HCT116 (cell line): ENCODE results near the gene BAIAP2L2. TPM values are rescaled to one million over a fixed set of nuclear protein-coding genes. Genes with fewer than 3 reads are reported as not detected.

Source experiments
- ATAC-seq: fragments of 200-7000 bp; cut with Tn5 transposase; 2 replicates; pipeline ENCODE4 v1.9.1; 2020; ENCODE audit warnings: mild to moderate bottlenecking, moderate library complexity
- BruUV-seq: library from RNA; stranded (reverse); fragments of 400-500 nt; replicated peaks from 2 replicates; lab custom pipeline; 2021; lab: Mats Ljungman, UMichigan
- CTCF ChIA-PET: fragments of 300-600 bp; sonication (Branson Sonifier 250); formaldehyde crosslinking; loops from one replicate; lab custom pipeline; 2021; ENCODE audit warnings: antibody characterized with exemption; lab: Charles Lee
- POLR2A ChIA-PET: fragments of 300-600, 350-600 bp; sonication (Branson Sonifier 250); formaldehyde crosslinking; loops from one replicate; lab custom pipeline; 2021; ENCODE audit warnings: antibody characterized with exemption; lab: Charles Lee
- RAD21 ChIA-PET, 2 experiments: fragments of 300-600 bp; sonication (Branson Sonifier 250); formaldehyde crosslinking; loops; one replicate each; lab custom pipeline; 2023; ENCODE audit warnings: low total read pairs in 2 of 2; ENCODE audit not compliant: uncharacterized antibody in 2 of 2, unreplicated experiment in 2 of 2, low non-redundant PET in 1 of 2; lab: Charles Lee
- DNase-seq: peaks from one replicate; pipeline ENCODE4 v3.0.0-alpha.2; 2010; ENCODE audit warnings: low read depth, low spot score
- H2AFZ ChIP-seq: fragments of 200-600 bp; shearing (Covaris generic), sonication (generic); 2 replicates; pipeline ENCODE4 v1.6.1; 2017; ENCODE audit warnings: low read depth, mixed run types, mixed read lengths, antibody characterized with exemption, low read length; ENCODE audit not compliant: poor library complexity, severe bottlenecking
- H3K27ac ChIP-seq: 2 replicates; pipeline ENCODE4 v1.5.1; 2012; ENCODE audit warnings: low read depth, low read length
- H3K27me3 ChIP-seq: fragments of 200-600 bp; sonication (generic); 2 replicates; pipeline ENCODE4 v1.6.1; 2016; ENCODE audit warnings: mixed run types, low read length, mixed read lengths; ENCODE audit not compliant: insufficient read depth
- H3K36me3 ChIP-seq, 2 experiments: fragments of 200-500 bp in 1 of 2; fragments of 200-600 bp in 1 of 2; sonication (Bioruptor generic) in 1 of 2; sonication (generic) in 1 of 2; 2 replicates each; pipeline versions ENCODE4 v1.5.1 to v1.6.1; 2014 to 2016; ENCODE audit warnings: low read length in 2 of 2, inconsistent platforms in 1 of 2, mixed read lengths in 1 of 2, mixed run types in 1 of 2; ENCODE audit not compliant: insufficient read depth in 2 of 2, control insufficient read depth in 1 of 2
- H3K4me1 ChIP-seq, 2 experiments: fragments of 200-600 bp in 1 of 2; sonication (generic) in 1 of 2; 2 replicates each; pipeline versions ENCODE4 v1.5.1 to v1.6.1; 2012 to 2017; ENCODE audit warnings: low read length in 2 of 2, inconsistent platforms in 1 of 2, mild to moderate bottlenecking in 1 of 2, mixed read lengths in 1 of 2, mixed run types in 1 of 2, moderate library complexity in 1 of 2; ENCODE audit not compliant: insufficient read depth in 2 of 2, control insufficient read depth in 1 of 2
- H3K4me2 ChIP-seq: fragments of 200-600 bp; sonication (generic); 2 replicates; pipeline ENCODE4 v1.6.1; 2017; ENCODE audit warnings: mixed run types, low read length, mixed read lengths
- H3K4me3 ChIP-seq, 2 experiments: fragments of 200-600 bp in 1 of 2; sonication (generic) in 1 of 2; replicated peaks in 1 of 2; 2 replicates each; pipeline ENCODE4 v1.5.1; 2011 to 2016; ENCODE audit warnings: low read length in 2 of 2, control low read depth in 1 of 2, low read depth in 1 of 2, mild to moderate bottlenecking in 1 of 2, mixed read lengths in 1 of 2, mixed run types in 1 of 2
- H3K79me2 ChIP-seq: fragments of 200-600 bp; sonication (generic); 2 replicates; pipeline ENCODE4 v1.6.1; 2017; ENCODE audit warnings: mild to moderate bottlenecking, mixed run types, low read length, moderate library complexity, mixed read lengths; ENCODE audit not compliant: insufficient read depth
- H3K9ac ChIP-seq: fragments of 200-600 bp; sonication (generic); 2 replicates; pipeline ENCODE4 v1.6.1; 2016; ENCODE audit warnings: low read length, mixed read lengths
- H3K9me2 ChIP-seq: fragments of 200-600 bp; sonication (generic), shearing (Covaris generic); 2 replicates; pipeline ENCODE4 v1.6.1; 2017; ENCODE audit warnings: mixed run types, mild to moderate bottlenecking, moderate library complexity; ENCODE audit not compliant: insufficient read depth
- H3K9me3 ChIP-seq, 2 experiments: fragments of 200-500 bp in 1 of 2; fragments of 200-600 bp in 1 of 2; sonication (Bioruptor generic) in 1 of 2; sonication (generic) in 1 of 2; 2 replicates each; pipeline ENCODE4 v1.6.1; 2014 to 2017; ENCODE audit warnings: low read length in 2 of 2, mixed read lengths in 2 of 2, inconsistent platforms in 1 of 2, low read depth in 1 of 2, mild to moderate bottlenecking in 1 of 2, mixed run types in 1 of 2, moderate library complexity in 1 of 2; ENCODE audit not compliant: control insufficient read depth in 1 of 2, insufficient read depth in 1 of 2
- H4K20me1 ChIP-seq: fragments of 200-600 bp; sonication (generic), shearing (Covaris generic); 2 replicates; pipeline ENCODE4 v1.6.1; 2017; ENCODE audit warnings: mixed run types, mild to moderate bottlenecking, moderate library complexity; ENCODE audit not compliant: insufficient read depth
- CBX3 ChIP-seq: IDR thresholded peaks from 2 replicates; pipeline ENCODE4 v1.6.1; 2012; ENCODE audit warnings: low read depth
- CEBPB ChIP-seq: IDR thresholded peaks from 2 replicates; pipeline ENCODE4 v1.6.1; 2012; ENCODE audit warnings: low read depth
- JUND ChIP-seq: IDR thresholded peaks from 2 replicates; pipeline ENCODE4 v1.6.1; 2012
- POLR2AphosphoS5 ChIP-seq: IDR thresholded peaks from 2 replicates; pipeline ENCODE4 v1.6.1; 2011; ENCODE audit warnings: mild to moderate bottlenecking, low read depth, low read length, moderate library complexity
- RAD21 ChIP-seq: IDR thresholded peaks from 2 replicates; pipeline ENCODE4 v1.6.1; 2012; ENCODE audit warnings: low read depth, mild to moderate bottlenecking
- ZNF274 ChIP-seq: fragments of 200-500 bp; sonication (Bioruptor generic); IDR thresholded peaks from 2 replicates; pipeline ENCODE4 v1.6.1; 2014; ENCODE audit warnings: mild to moderate bottlenecking, low read depth, low read length, inconsistent platforms
- intact Hi-C: fragments of 100-400 bp; cut with micrococcal nuclease; formaldehyde crosslinking; loops from 2 replicates; pipeline ENCODE4 v1.10.0; 2022
- total RNA-seq: library from RNA; stranded (reverse); gene quantifications from one replicate; pipeline ENCODE4 v1.2.1, GENCODE V29; 2021; ENCODE audit not compliant: unreplicated experiment
- TF ChIP-seq, protein P1 (sequence below), 3 experiments: fragments of 200-600 bp in 1 of 3; sonication (generic) in 1 of 3; IDR thresholded peaks in 2 of 3; conservative IDR thresholded peaks in 1 of 3; 2 replicates each; pipeline ENCODE4 v1.5.1; 2012 to 2017; ENCODE audit warnings: low read depth in 2 of 3, low read length in 2 of 3, antibody characterized with exemption in 1 of 3, borderline replicate concordance in 1 of 3, control low read depth in 1 of 3, mild to moderate bottlenecking in 1 of 3, mixed read lengths in 1 of 3, mixed run types in 1 of 3, moderate library complexity in 1 of 3; ENCODE audit not compliant: insufficient read depth in 1 of 3

The BAIAP2L2 gene
- total RNA-seq, 1 experiment from 2014 or later, result 1.0 TPM

DNA sequence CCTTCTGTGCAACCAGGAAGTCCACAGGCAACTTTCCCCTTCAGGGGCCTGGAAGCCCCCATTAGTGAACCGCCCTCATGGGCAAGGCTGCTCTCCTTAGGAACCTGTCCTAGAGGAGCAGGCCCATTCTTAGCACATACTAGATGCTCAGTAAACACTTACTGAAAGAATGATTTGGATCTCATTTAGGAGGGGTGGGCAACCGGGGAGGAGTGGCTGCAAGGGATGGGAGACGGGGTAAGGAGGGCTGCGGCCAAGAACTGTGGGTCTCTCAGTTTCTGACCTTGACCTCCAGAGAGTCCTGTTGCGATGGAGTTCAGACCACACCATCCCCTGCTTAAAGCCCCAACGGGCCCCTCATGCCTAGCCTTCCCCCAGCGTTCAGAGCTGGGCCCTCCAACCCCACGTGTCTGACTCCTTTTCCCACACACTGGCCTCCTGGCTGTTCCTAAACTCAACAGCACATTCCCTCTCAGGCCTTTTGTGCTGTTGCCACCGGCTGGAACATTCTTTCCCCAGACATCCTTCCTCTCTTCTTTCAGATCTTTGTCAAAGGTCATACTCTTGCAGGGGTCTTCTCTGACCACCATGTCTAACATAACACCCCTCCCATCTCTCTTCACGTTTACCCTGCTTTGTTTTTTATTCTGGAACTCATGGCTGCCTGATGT is 74.0 kb downstream of the BAIAP2L2 start (continued):
- no peak for TF ChIP-seq RAD21
- no peak for TF ChIP-seq CBX3
- TF ChIP-seq POLR2AphosphoS5, result no peak
- TF ChIP-seq, all 23 proteins: peak for 0

GRCh38 chr22:38035530-38035885 is 75.0 kb downstream of the BAIAP2L2 start:
- no peaks in the 10 kb centered on the region for H3K9me2 ChIP-seq
- no peaks in the 10 kb centered on the region for H3K36me3 ChIP-seq
- H4K20me1 ChIP-seq, result no peaks in the 10 kb centered on the region
- H3K9me3 ChIP-seq, result no peaks in the 10 kb centered on the region
- no peak overlapping the region for H2AFZ ChIP-seq
- no peak overlapping the region; the same call in 1 of the 2 replicates for H3K27ac ChIP-seq
- no peaks in the 10 kb centered on the region for H3K27me3 ChIP-seq
- RAD21 ChIA-PET, result no interaction called here
- CTCF ChIA-PET, result no interaction called here
- intact Hi-C loops, result no loop called here
- no peak for TF ChIP-seq ZNF274
- no peak for TF ChIP-seq CEBPB
- TF ChIP-seq, protein P1, sequence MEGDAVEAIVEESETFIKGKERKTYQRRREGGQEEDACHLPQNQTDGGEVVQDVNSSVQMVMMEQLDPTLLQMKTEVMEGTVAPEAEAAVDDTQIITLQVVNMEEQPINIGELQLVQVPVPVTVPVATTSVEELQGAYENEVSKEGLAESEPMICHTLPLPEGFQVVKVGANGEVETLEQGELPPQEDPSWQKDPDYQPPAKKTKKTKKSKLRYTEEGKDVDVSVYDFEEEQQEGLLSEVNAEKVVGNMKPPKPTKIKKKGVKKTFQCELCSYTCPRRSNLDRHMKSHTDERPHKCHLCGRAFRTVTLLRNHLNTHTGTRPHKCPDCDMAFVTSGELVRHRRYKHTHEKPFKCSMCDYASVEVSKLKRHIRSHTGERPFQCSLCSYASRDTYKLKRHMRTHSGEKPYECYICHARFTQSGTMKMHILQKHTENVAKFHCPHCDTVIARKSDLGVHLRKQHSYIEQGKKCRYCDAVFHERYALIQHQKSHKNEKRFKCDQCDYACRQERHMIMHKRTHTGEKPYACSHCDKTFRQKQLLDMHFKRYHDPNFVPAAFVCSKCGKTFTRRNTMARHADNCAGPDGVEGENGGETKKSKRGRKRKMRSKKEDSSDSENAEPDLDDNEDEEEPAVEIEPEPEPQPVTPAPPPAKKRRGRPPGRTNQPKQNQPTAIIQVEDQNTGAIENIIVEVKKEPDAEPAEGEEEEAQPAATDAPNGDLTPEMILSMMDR (IDR thresholded peaks at IDR 0.05 in 2 of 3, conservative IDR thresholded peaks at IDR 0.05 in 1 of 3; ENCODE audit: borderline replicate concordance in 1 of 3, insufficient read depth in 1 of 3, low read depth in 2 of 3, low read length in 2 of 3), result no peak
- no peak for TF ChIP-seq JUND
- TF ChIP-seq, all 23 proteins: peak for 0
- ATAC-seq (no peak), DNase-seq (no peak)
- POLR2A ChIA-PET, result no interaction called here
- no peak overlapping the region for H3K4me3 ChIP-seq
- no peak overlapping the region for H3K9ac ChIP-seq
- H3K79me2 ChIP-seq, result no peaks in the 10 kb centered on the region
- BruUV-seq, result no TSS peak
- peak overlapping the region; percentile 81 for H3K4me2 ChIP-seq
- peaks cover 23 to 33% of the 10 kb centered on the region in 2 experiments for H3K4me1 ChIP-seq

Other genes starting within 250 kb of the BAIAP2L2 start
- gene MICALL1, start 204.4 kb downstream of the BAIAP2L2 start, total RNA-seq, result 35.2 TPM
- 0.47 TPM for gene C22orf23, start 157.1 kb downstream of the BAIAP2L2 start, total RNA-seq
- gene POLR2F, start 157.0 kb downstream of the BAIAP2L2 start, total RNA-seq, result 107 TPM
- gene SOX10, start 126.1 kb downstream of the BAIAP2L2 start, total RNA-seq, result not detected
- gene PICK1, start 53.3 kb downstream of the BAIAP2L2 start, total RNA-seq, result 40.0 TPM
- gene SLC16A8, start 26.5 kb downstream of the BAIAP2L2 start, total RNA-seq, result not detected
- gene PLA2G6, start 71.1 kb upstream of the BAIAP2L2 start, total RNA-seq, result 36.0 TPM
- gene MAFF, start 91.3 kb upstream of the BAIAP2L2 start, total RNA-seq, result 26.0 TPM
- gene TMEM184B, start 162.3 kb upstream of the BAIAP2L2 start, total RNA-seq, result 66.0 TPM
- 190 TPM for gene CSNK1E, start 206.7 kb upstream of the BAIAP2L2 start, total RNA-seq